NT2/D1 (cell line): ENCODE data around the gene FITM1.

Experiments used
- SUZ12 ChIP-seq: IDR thresholded peaks from 2 replicates; pipeline ENCODE4 v1.6.1; 2011; ENCODE audit not compliant: insufficient read length, insufficient read depth; ENCODE audit errors: extremely low read depth
- YY1 ChIP-seq: IDR thresholded peaks from 2 replicates; pipeline ENCODE4 v1.6.1; 2011; ENCODE audit not compliant: insufficient read length, insufficient read depth

GRCh38 chr14:24126939-24127338, 3.5 kb upstream of the FITM1 start:
- TF ChIP-seq YY1 (no peak), SUZ12 (no peak)
